Mesenchymal stem cell (in vitro differentiated cells and primary cell): ENCODE results near the gene ZMYM3.
"Not testable (repeated sequence)": the region's sequence is repeated elsewhere in the genome, so short reads cannot be mapped to it uniquely, and the experiment has no call there.

Experiments used
- DNase-seq: peaks from one replicate; pipeline ENCODE4 v3.0.0-alpha.2; 2013
- H2AFZ ChIP-seq: one replicate; pipeline ENCODE4 v1.6.1; 2013; ENCODE audit warnings: low read depth, mild to moderate bottlenecking, control low read depth, inconsistent platforms, low read length, moderate library complexity
- H2AK5ac ChIP-seq: 2 replicates; pipeline ENCODE4 v1.6.1; 2013; ENCODE audit warnings: low read length, moderate library complexity, mild to moderate bottlenecking, inconsistent platforms; ENCODE audit not compliant: severe bottlenecking
- H2BK120ac ChIP-seq: one replicate; pipeline ENCODE4 v1.6.1; 2013; ENCODE audit warnings: low read depth, mild to moderate bottlenecking, inconsistent platforms, low read length, moderate library complexity
- H2BK12ac ChIP-seq, 2 experiments: one replicate each; pipeline ENCODE4 v1.6.1; 2013; ENCODE audit warnings: inconsistent platforms in 2 of 2, low read length in 2 of 2, mild to moderate bottlenecking in 2 of 2, moderate library complexity in 2 of 2, control low read depth in 1 of 2
- H2BK15ac ChIP-seq: one replicate; pipeline ENCODE4 v1.6.1; 2013; ENCODE audit warnings: mild to moderate bottlenecking, low read depth, inconsistent platforms; ENCODE audit not compliant: poor library complexity, severe bottlenecking
- H2BK5ac ChIP-seq: 2 replicates; pipeline ENCODE4 v1.6.1; 2013; ENCODE audit warnings: low read depth, mild to moderate bottlenecking, low read length, control low read depth, inconsistent platforms; ENCODE audit not compliant: poor library complexity, severe bottlenecking
- H3K14ac ChIP-seq, 2 experiments: one replicate each; pipeline ENCODE4 v1.6.1; 2013; ENCODE audit warnings: inconsistent platforms in 2 of 2, low read length in 2 of 2, control low read depth in 1 of 2, mild to moderate bottlenecking in 1 of 2, moderate library complexity in 1 of 2
- H3K18ac ChIP-seq, 2 experiments: one replicate each; pipeline ENCODE4 v1.6.1; 2013; ENCODE audit warnings: inconsistent platforms in 2 of 2, low read length in 2 of 2, control low read depth in 1 of 2, low read depth in 1 of 2, mild to moderate bottlenecking in 1 of 2
- H3K23ac ChIP-seq, 2 experiments: one replicate each; pipeline ENCODE4 v1.6.1; 2013; ENCODE audit warnings: inconsistent platforms in 2 of 2, low read length in 2 of 2, mild to moderate bottlenecking in 2 of 2, moderate library complexity in 2 of 2, control low read depth in 1 of 2
- H3K27ac ChIP-seq: 2 replicates; pipeline ENCODE4 v1.5.1; 2013; ENCODE audit warnings: mild to moderate bottlenecking, moderate library complexity, low read length, control low read depth, inconsistent platforms; ENCODE audit not compliant: poor library complexity, severe bottlenecking
- H3K27me3 ChIP-seq, 2 experiments: 2 replicates each; pipeline versions ENCODE4 v1.6.1 to v1.7.0; 2013; ENCODE audit warnings: low read length in 2 of 2, mild to moderate bottlenecking in 2 of 2, moderate library complexity in 2 of 2, control low read depth in 1 of 2, inconsistent platforms in 1 of 2; ENCODE audit not compliant: control insufficient read depth in 1 of 2, insufficient read depth in 1 of 2
- H3K36me3 ChIP-seq, 2 experiments: 2 replicates each; pipeline versions ENCODE4 v1.6.1 to v1.7.0; 2013; ENCODE audit warnings: low read length in 2 of 2, control low read depth in 1 of 2, inconsistent platforms in 1 of 2, low read depth in 1 of 2, mild to moderate bottlenecking in 1 of 2; ENCODE audit not compliant: insufficient read depth in 2 of 2, control insufficient read depth in 1 of 2
- H3K4ac ChIP-seq, 2 experiments: one replicate each; pipeline ENCODE4 v1.6.1; 2013; ENCODE audit warnings: inconsistent platforms in 2 of 2, low read length in 2 of 2, mild to moderate bottlenecking in 2 of 2, moderate library complexity in 2 of 2, control low read depth in 1 of 2, low read depth in 1 of 2
- H3K4me1 ChIP-seq: 2 replicates; pipeline ENCODE4 v1.6.1; 2013; ENCODE audit warnings: low read depth, low read length, control low read depth; ENCODE audit not compliant: control insufficient read depth, insufficient read depth
- H3K4me2 ChIP-seq: 2 replicates; pipeline ENCODE4 v1.6.1; 2013; ENCODE audit warnings: low read length, mild to moderate bottlenecking, inconsistent platforms; ENCODE audit not compliant: poor library complexity, severe bottlenecking
- H3K4me3 ChIP-seq, 2 experiments: 2 replicates each; pipeline versions ENCODE4 v1.5.1 to v1.7.0; 2013; ENCODE audit warnings: low read length in 2 of 2, mild to moderate bottlenecking in 2 of 2, control low read depth in 1 of 2, low read depth in 1 of 2; ENCODE audit not compliant: insufficient read depth in 1 of 2
- H3K79me1 ChIP-seq: replicated peaks from 2 replicates; pipeline ENCODE4 v1.6.1; 2013; ENCODE audit warnings: mild to moderate bottlenecking, control low read depth, low read length, inconsistent platforms; ENCODE audit not compliant: poor library complexity, severe bottlenecking
- H3K9ac ChIP-seq: 2 replicates; pipeline ENCODE4 v1.7.0; 2013; ENCODE audit warnings: mild to moderate bottlenecking, low read length, moderate library complexity
- H3K9me3 ChIP-seq: 2 replicates; pipeline ENCODE4 v1.7.0; 2013; ENCODE audit warnings: mild to moderate bottlenecking, low read length; ENCODE audit not compliant: control insufficient read depth
- H4K8ac ChIP-seq: one replicate; pipeline ENCODE4 v1.6.1; 2013; ENCODE audit warnings: inconsistent platforms, mild to moderate bottlenecking, low read length, moderate library complexity
- H4K91ac ChIP-seq: one replicate; pipeline ENCODE4 v1.6.1; 2013; ENCODE audit warnings: mild to moderate bottlenecking, low read length, inconsistent platforms
- WGBS: methylation state at CpG from one replicate; pipeline ENCODE4 v1.1.7; 2013; ENCODE audit warnings: mixed read lengths; 5-methylcytosine and 5-hydroxymethylcytosine counted together

Gene ZMYM3

GRCh38 chrX:71282514-71283402 lies 28.8 kb upstream of the ZMYM3 start:
- DNase-seq: no peak
- H3K14ac ChIP-seq: no peak overlapping the region
- H2BK12ac ChIP-seq: no peak overlapping the region
- no peak overlapping the region for H4K91ac ChIP-seq
- H3K18ac ChIP-seq: peak overlapping the region; percentile 48 to 70
- no peaks in the 10 kb centered on the region for H3K4me1 ChIP-seq
- no peaks in the 10 kb centered on the region for H3K79me1 ChIP-seq
- no peak overlapping the region for H2BK5ac ChIP-seq
- H3K4me2 ChIP-seq: peak overlapping the region; percentile 47
- no peak overlapping the region for H2BK120ac ChIP-seq
- peak overlapping the region; percentile 98 for H3K9ac ChIP-seq
- H3K4me3 ChIP-seq: peak overlapping the region; percentile 42 to 71
- no peaks in the 10 kb centered on the region for H3K27me3 ChIP-seq
- no peak overlapping the region for H2AK5ac ChIP-seq
- H3K23ac ChIP-seq: no peak overlapping the region
- H2BK15ac ChIP-seq: no peak overlapping the region
- H4K8ac ChIP-seq: peak overlapping the region; percentile 75
- H2AFZ ChIP-seq: no peak overlapping the region
- WGBS: 0% methylated on average over 8 of the region's 16 CpGs
- peak overlapping the region in 1 of 2 experiments; percentile 88 for H3K4ac ChIP-seq
- H3K36me3 ChIP-seq: peaks cover 2 to 13% of the 10 kb centered on the region in 2 experiments
- H3K27ac ChIP-seq: peak overlapping the region; percentile 97
- peaks cover 6% of the 10 kb centered on the region for H3K9me3 ChIP-seq

GRCh38 chrX:71281300-71281699 lies 27.4 kb upstream of the ZMYM3 start:
- not testable (repeated sequence) for H3K14ac ChIP-seq, H3K9me3 ChIP-seq, H2BK12ac ChIP-seq, H3K23ac ChIP-seq, H3K18ac ChIP-seq, H3K9ac ChIP-seq, DNase-seq, H3K27me3 ChIP-seq, H2BK15ac ChIP-seq, H3K4ac ChIP-seq, H2BK120ac ChIP-seq, H3K4me2 ChIP-seq, H4K8ac ChIP-seq, H2AK5ac ChIP-seq, H3K4me3 ChIP-seq, H3K4me1 ChIP-seq, H2AFZ ChIP-seq, H3K27ac ChIP-seq, H4K91ac ChIP-seq, H2BK5ac ChIP-seq, H3K79me1 ChIP-seq
- 98% methylated on average over 6 of the region's 11 CpGs for WGBS
- peaks cover 0 to 10% of the 10 kb centered on the region in 2 experiments for H3K36me3 ChIP-seq

GRCh38 chrX:71272313-71272712 lies 18.4 kb upstream of the ZMYM3 start:
- H3K27me3 ChIP-seq, H3K4me3 ChIP-seq, H3K14ac ChIP-seq, H4K91ac ChIP-seq, H2AFZ ChIP-seq, DNase-seq, H2AK5ac ChIP-seq, H2BK12ac ChIP-seq, H3K9ac ChIP-seq, H3K23ac ChIP-seq, H3K79me1 ChIP-seq, H3K36me3 ChIP-seq, H3K9me3 ChIP-seq, H2BK15ac ChIP-seq, H3K4ac ChIP-seq, H4K8ac ChIP-seq, H2BK120ac ChIP-seq, H3K4me1 ChIP-seq, H3K4me2 ChIP-seq, H3K18ac ChIP-seq, H3K27ac ChIP-seq, H2BK5ac ChIP-seq: not testable (repeated sequence)
- 97% methylated on average over 2 of the region's 2 CpGs for WGBS

GRCh38 chrX:71269801-71270395 lies 16.0 kb upstream of the ZMYM3 start:
- H3K36me3 ChIP-seq: no peaks in the 10 kb centered on the region
- no peak overlapping the region for H3K9ac ChIP-seq
- no peak overlapping the region for H3K4ac ChIP-seq
- H3K4me1 ChIP-seq: no peaks in the 10 kb centered on the region
- no peak for DNase-seq
- no peak overlapping the region for H2AK5ac ChIP-seq
- no peak overlapping the region for H2AFZ ChIP-seq
- no peak overlapping the region for H3K18ac ChIP-seq
- 99% methylated on average over 13 of the region's 19 CpGs for WGBS
- H3K14ac ChIP-seq: no peak overlapping the region
- H4K8ac ChIP-seq: no peak overlapping the region
- H3K23ac ChIP-seq: no peak overlapping the region
- H3K4me3 ChIP-seq: no peak overlapping the region
- H3K4me2 ChIP-seq: no peak overlapping the region
- H3K9me3 ChIP-seq: peaks cover 5% of the 10 kb centered on the region
- H4K91ac ChIP-seq: no peak overlapping the region
- H2BK12ac ChIP-seq: no peak overlapping the region
- no peak overlapping the region for H3K27ac ChIP-seq
- no peak overlapping the region for H2BK15ac ChIP-seq
- H3K27me3 ChIP-seq: no peaks in the 10 kb centered on the region
- H2BK5ac ChIP-seq: no peak overlapping the region
- H3K79me1 ChIP-seq: no peaks in the 10 kb centered on the region
- no peak overlapping the region for H2BK120ac ChIP-seq
